HL-60 (cell line): ENCODE data around the gene ERP27.
A peak's percentile ranks its signal among the peaks of the same experiment; 100 is the strongest.

Experiments used
- DNase-seq, 2 experiments: peaks; one replicate each; pipeline ENCODE4 v3.0.0-alpha.2; 2010 to 2020; ENCODE audit warnings: low read depth in 1 of 2, low spot score in 1 of 2
- H3K27ac ChIP-seq: fragments of 250-450 bp; sonication (Bioruptor Pico); replicated peaks from 2 replicates; pipeline ENCODE4 v1.5.1; 2020; ENCODE audit warnings: mild to moderate bottlenecking, moderate library complexity
- H3K27me3 ChIP-seq: fragments of 250-450 bp; sonication (Bioruptor Pico); 2 replicates; pipeline ENCODE4 v1.5.1; 2021; ENCODE audit warnings: mild to moderate bottlenecking, moderate library complexity; ENCODE audit not compliant: insufficient read depth, poor library complexity, severe bottlenecking
- H3K4me3 ChIP-seq: replicated peaks from 2 replicates; pipeline ENCODE4 v1.5.1; 2011; ENCODE audit warnings: mild to moderate bottlenecking, control low read depth, low read length; ENCODE audit not compliant: insufficient read depth
- CTCF ChIP-seq: IDR thresholded peaks from one replicate; pipeline ENCODE4 v1.5.1; 2011; ENCODE audit warnings: low read length, control low read depth, inconsistent platforms; ENCODE audit not compliant: insufficient read depth
- GABPA ChIP-seq: IDR thresholded peaks from 2 replicates; pipeline ENCODE4 v1.6.1; 2012; ENCODE audit warnings: low read depth
- POLR2AphosphoS5 ChIP-seq: IDR thresholded peaks from 2 replicates; pipeline ENCODE4 v1.6.1; 2012; ENCODE audit warnings: low read depth
- REST ChIP-seq: IDR thresholded peaks from 2 replicates; pipeline ENCODE4 v1.6.1; 2012; ENCODE audit warnings: low read depth; ENCODE audit not compliant: insufficient replicate concordance
- SPI1 ChIP-seq: IDR thresholded peaks from 2 replicates; pipeline ENCODE4 v1.6.1; 2012; ENCODE audit warnings: low read depth, mild to moderate bottlenecking, borderline replicate concordance

ERP27 gene

GRCh38 chr12:14896521-14897169 is 41.7 kb downstream of the ERP27 start:
- no peak for TF ChIP-seq POLR2AphosphoS5
- TF ChIP-seq CTCF, result no peak
- no peak for TF ChIP-seq SPI1
- TF ChIP-seq REST, result no peak
- no peak for TF ChIP-seq GABPA
- Histone ChIP-seq H3K27ac (no peak overlapping the region), H3K27me3 (no peaks in the 10 kb centered on the region), H3K4me3 (no peak overlapping the region)
- DNase-seq, result peak in 1 of 2 experiments; percentile 18

- Histone ChIP-seq H3K4me3 (no peak overlapping the region), H3K27me3 (no peaks in the 10 kb centered on the region), H3K27ac (no peak overlapping the region)
- DNase-seq, result no peak
- TF ChIP-seq GABPA (no peak), SPI1 (no peak), POLR2AphosphoS5 (no peak), REST (no peak), CTCF (no peak)
These were observed 44.7 kb downstream of the ERP27 start for GRCh38 chr12:14893506-14894250.

- TF ChIP-seq GABPA (no peak), SPI1 (no peak), REST (no peak), CTCF (no peak), POLR2AphosphoS5 (no peak)
- no peak for DNase-seq
- H3K27ac ChIP-seq, result no peak overlapping the region
These were observed 45.4 kb downstream of the ERP27 start for GRCh38 chr12:14892726-14893505.

More at GRCh38 chr12:14892726-14893505, 45.4 kb downstream of the ERP27 start:
- Histone ChIP-seq H3K4me3 (no peak overlapping the region), H3K27me3 (no peaks in the 10 kb centered on the region)
